ENCODE data around the gene CERS4.
"Not testable (repeated sequence)": the region's sequence is repeated elsewhere in the genome, so short reads cannot be mapped to it uniquely, and the experiment has no call there.

The CERS4 gene

DNA sequence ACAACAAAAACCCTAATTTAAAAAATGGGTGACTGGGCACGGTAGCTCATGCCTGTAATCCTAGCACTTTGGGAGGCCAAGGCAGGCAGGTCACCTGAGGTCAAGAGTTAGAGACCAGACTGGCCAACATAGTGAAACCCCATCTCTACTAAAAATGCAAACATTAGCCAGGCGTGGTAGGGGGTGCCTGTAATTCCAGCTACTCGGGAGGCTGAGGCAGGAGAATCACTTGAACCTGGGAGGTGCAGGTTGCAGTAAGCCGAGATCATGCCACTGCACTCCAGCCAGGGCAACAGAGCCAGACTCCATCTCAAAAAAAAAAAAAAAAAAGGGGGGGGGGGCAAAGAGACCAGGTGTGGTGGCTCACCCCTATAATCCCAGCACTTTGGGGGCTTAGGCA lies 55.1 kb downstream of the CERS4 start:
- not testable (repeated sequence) for H3K4me3 ChIP-seq (ENCODE audit: insufficient read depth, low read depth, low read length); H3K9me3 ChIP-seq (ENCODE audit: control insufficient read depth, low read length); H3K36me3 ChIP-seq (ENCODE audit: control insufficient read depth, insufficient read depth, low read length); H3K27ac ChIP-seq (ENCODE audit: insufficient read depth, low read depth, low read length, poor library complexity, severe bottlenecking); H3K27me3 ChIP-seq (ENCODE audit: control insufficient read depth, insufficient read depth, low read length, poor library complexity, severe bottlenecking); H3K4me1 ChIP-seq (ENCODE audit: control insufficient read depth, insufficient read depth, low read length)
- WGBS, 2 experiments, result 94 to 95% methylated on average over 4 of the region's 4 CpGs

DNA sequence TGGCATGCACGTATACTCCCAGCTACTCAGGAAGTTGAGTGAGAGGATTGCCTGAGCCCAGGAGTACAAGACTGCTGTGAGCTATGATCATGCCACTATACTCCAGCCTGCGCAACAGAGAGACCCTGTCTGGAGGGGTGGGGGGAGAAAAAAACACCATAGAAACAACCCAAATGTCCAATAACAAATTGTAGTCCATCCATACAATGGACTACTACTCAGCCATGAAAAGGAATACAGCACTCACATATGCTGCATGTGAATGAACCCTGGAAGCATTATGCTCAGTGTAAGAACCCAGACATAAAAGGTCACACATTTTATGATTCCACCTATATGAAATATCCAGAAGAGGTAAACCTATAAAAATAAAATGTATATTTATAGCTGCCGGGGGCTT lies 56.7 kb downstream of the CERS4 start:
- H3K4me3 ChIP-seq (ENCODE audit: insufficient read depth, low read depth, low read length), result no peak overlapping the region
- H3K27ac ChIP-seq (ENCODE audit: insufficient read depth, low read depth, low read length, poor library complexity, severe bottlenecking), result no peak overlapping the region
- H3K9me3 ChIP-seq (ENCODE audit: control insufficient read depth, low read length), result no peaks in the 10 kb centered on the region
- 80 to 88% methylated on average over 2 to 3 of the region's 3 CpGs for WGBS, 2 experiments
- H3K27me3 ChIP-seq (ENCODE audit: control insufficient read depth, insufficient read depth, low read length, poor library complexity, severe bottlenecking), result peaks cover 4% of the 10 kb centered on the region
- no peaks in the 10 kb centered on the region for H3K4me1 ChIP-seq (ENCODE audit: control insufficient read depth, insufficient read depth, low read length)
- no peaks in the 10 kb centered on the region for H3K36me3 ChIP-seq (ENCODE audit: control insufficient read depth, insufficient read depth, low read length)

DNA sequence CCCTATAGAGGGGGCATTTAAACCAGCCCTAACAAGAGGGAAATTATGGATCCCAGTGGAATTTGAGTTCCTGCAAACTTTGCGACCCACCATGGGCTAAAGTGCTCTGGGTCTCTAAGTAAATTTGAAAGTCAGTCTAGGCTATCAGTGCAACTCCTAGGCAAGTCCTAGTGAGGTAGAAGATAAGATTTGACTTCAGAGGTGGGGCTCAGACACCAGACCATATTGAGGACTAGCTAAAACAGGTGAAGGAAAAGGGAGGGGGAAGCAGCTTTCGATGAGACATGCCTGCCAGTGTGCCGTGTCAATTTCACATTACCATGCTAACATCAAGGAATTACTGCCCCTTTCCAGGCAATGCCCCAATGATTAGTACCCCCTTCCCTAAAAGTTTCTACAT lies 60.6 kb downstream of the CERS4 start:
- Histone ChIP-seq H3K4me1 (ENCODE audit: control insufficient read depth, insufficient read depth, low read length) (no peaks in the 10 kb centered on the region), H3K4me3 (ENCODE audit: insufficient read depth, low read depth, low read length) (no peak overlapping the region), H3K9me3 (ENCODE audit: control insufficient read depth, low read length) (no peaks in the 10 kb centered on the region), H3K27ac (ENCODE audit: insufficient read depth, low read depth, low read length, poor library complexity, severe bottlenecking) (no peak overlapping the region), H3K36me3 (ENCODE audit: control insufficient read depth, insufficient read depth, low read length) (no peaks in the 10 kb centered on the region), H3K27me3 (ENCODE audit: control insufficient read depth, insufficient read depth, low read length, poor library complexity, severe bottlenecking) (peaks cover 4% of the 10 kb centered on the region)
- WGBS, 2 experiments, result 83 to 96% methylated on average over 3 of the region's 3 CpGs

DNA sequence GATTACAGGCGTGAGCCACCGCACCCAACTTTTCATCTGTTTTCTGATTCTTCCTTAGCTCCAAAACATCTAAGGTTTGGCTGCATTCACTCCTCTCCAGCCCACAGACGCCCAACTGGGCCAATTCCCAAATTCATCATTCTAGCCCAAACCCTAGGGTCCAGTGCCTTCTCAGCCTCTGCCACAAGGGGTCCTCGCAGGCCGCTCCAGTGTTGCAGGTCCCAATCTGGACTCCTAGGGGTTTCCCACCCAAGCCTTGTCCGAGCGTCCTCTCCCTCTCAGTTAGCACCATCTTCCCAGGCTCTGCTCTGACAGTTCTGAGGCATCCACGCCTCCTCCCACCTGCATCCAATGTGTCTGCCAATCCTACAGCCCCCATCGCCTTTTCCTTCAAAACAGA lies 67.3 kb downstream of the CERS4 start:
- not testable (repeated sequence) for H3K36me3 ChIP-seq (ENCODE audit: control insufficient read depth, insufficient read depth, low read length); H3K4me3 ChIP-seq (ENCODE audit: insufficient read depth, low read depth, low read length); H3K9me3 ChIP-seq (ENCODE audit: control insufficient read depth, low read length); H3K4me1 ChIP-seq (ENCODE audit: control insufficient read depth, insufficient read depth, low read length); H3K27ac ChIP-seq (ENCODE audit: insufficient read depth, low read depth, low read length, poor library complexity, severe bottlenecking); H3K27me3 ChIP-seq (ENCODE audit: control insufficient read depth, insufficient read depth, low read length, poor library complexity, severe bottlenecking)
- no CpG with 5 or more reads among the region's 9 CpGs for WGBS, 2 experiments

DNA sequence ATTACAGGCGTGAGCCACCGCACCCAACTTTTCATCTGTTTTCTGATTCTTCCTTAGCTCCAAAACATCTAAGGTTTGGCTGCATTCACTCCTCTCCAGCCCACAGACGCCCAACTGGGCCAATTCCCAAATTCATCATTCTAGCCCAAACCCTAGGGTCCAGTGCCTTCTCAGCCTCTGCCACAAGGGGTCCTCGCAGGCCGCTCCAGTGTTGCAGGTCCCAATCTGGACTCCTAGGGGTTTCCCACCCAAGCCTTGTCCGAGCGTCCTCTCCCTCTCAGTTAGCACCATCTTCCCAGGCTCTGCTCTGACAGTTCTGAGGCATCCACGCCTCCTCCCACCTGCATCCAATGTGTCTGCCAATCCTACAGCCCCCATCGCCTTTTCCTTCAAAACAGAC lies 82.2 kb downstream of the CERS4 start:
- not testable (repeated sequence) for H3K4me1 ChIP-seq (ENCODE audit: control insufficient read depth, insufficient read depth, low read length)
- WGBS, 2 experiments, result no CpG with 5 or more reads among the region's 9 CpGs

DNA sequence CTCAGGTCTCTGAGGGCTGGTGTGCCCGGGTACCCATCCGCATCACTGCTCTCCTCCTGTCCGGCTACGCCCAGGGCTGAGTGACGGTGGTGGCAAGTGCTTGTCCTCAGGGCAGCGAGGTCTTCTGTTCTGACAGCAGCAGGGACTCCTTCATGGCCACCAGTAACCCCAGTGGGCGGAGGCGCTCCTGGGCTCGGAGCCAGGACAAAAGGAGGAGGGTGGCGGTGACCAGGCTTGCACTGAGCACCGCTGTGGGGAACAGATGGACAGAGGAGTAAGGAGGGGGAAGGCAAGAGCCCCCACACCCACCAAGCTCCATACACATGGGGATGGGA lies 93.2 kb downstream of the CERS4 start:
- Histone ChIP-seq H3K9me3 (ENCODE audit: control insufficient read depth, low read length) (no peaks in the 10 kb centered on the region), H3K36me3 (ENCODE audit: control insufficient read depth, insufficient read depth, low read length) (no peaks in the 10 kb centered on the region), H3K4me3 (ENCODE audit: insufficient read depth, low read depth, low read length) (no peak overlapping the region), H3K4me1 (ENCODE audit: control insufficient read depth, insufficient read depth, low read length) (no peaks in the 10 kb centered on the region), H3K27ac (ENCODE audit: insufficient read depth, low read depth, low read length, poor library complexity, severe bottlenecking) (no peak overlapping the region), H3K27me3 (ENCODE audit: control insufficient read depth, insufficient read depth, low read length, poor library complexity, severe bottlenecking) (no peaks in the 10 kb centered on the region)
- WGBS, 2 experiments, result 94% methylated on average over 11 of the region's 11 CpGs

More for the DNA sequence above, 82.2 kb downstream of the CERS4 start:
- H3K36me3 ChIP-seq (ENCODE audit: control insufficient read depth, insufficient read depth, low read length); H3K27ac ChIP-seq (ENCODE audit: insufficient read depth, low read depth, low read length, poor library complexity, severe bottlenecking); H3K9me3 ChIP-seq (ENCODE audit: control insufficient read depth, low read length); H3K27me3 ChIP-seq (ENCODE audit: control insufficient read depth, insufficient read depth, low read length, poor library complexity, severe bottlenecking); H3K4me3 ChIP-seq (ENCODE audit: insufficient read depth, low read depth, low read length): not testable (repeated sequence)

DNA sequence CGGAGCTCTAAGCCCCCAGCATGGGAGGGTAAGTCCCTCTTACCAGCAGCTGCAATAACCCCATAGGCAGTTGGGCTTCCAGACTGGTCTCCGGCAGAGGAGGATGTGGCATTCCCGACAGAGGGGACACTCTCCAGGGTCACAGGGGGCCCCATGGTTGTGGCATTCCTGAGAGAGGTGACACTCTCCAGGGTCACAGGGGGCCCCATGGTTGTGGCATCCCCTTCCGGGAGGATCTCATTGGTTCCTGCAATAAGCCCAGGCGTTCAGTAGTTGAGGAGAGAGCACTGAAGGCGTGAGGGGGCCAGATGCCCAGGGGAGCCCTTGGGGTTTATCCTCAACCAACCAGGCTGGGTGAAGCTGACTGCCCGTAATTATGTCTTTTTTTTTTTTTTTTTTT lies 93.6 kb downstream of the CERS4 start:
- Histone ChIP-seq H3K4me1 (ENCODE audit: control insufficient read depth, insufficient read depth, low read length) (no peaks in the 10 kb centered on the region), H3K4me3 (ENCODE audit: insufficient read depth, low read depth, low read length) (no peak overlapping the region), H3K27ac (ENCODE audit: insufficient read depth, low read depth, low read length, poor library complexity, severe bottlenecking) (no peak overlapping the region), H3K36me3 (ENCODE audit: control insufficient read depth, insufficient read depth, low read length) (no peaks in the 10 kb centered on the region), H3K27me3 (ENCODE audit: control insufficient read depth, insufficient read depth, low read length, poor library complexity, severe bottlenecking) (no peaks in the 10 kb centered on the region), H3K9me3 (ENCODE audit: control insufficient read depth, low read length) (no peaks in the 10 kb centered on the region)
- 93 to 94% methylated on average over 7 of the region's 7 CpGs for WGBS, 2 experiments

DNA sequence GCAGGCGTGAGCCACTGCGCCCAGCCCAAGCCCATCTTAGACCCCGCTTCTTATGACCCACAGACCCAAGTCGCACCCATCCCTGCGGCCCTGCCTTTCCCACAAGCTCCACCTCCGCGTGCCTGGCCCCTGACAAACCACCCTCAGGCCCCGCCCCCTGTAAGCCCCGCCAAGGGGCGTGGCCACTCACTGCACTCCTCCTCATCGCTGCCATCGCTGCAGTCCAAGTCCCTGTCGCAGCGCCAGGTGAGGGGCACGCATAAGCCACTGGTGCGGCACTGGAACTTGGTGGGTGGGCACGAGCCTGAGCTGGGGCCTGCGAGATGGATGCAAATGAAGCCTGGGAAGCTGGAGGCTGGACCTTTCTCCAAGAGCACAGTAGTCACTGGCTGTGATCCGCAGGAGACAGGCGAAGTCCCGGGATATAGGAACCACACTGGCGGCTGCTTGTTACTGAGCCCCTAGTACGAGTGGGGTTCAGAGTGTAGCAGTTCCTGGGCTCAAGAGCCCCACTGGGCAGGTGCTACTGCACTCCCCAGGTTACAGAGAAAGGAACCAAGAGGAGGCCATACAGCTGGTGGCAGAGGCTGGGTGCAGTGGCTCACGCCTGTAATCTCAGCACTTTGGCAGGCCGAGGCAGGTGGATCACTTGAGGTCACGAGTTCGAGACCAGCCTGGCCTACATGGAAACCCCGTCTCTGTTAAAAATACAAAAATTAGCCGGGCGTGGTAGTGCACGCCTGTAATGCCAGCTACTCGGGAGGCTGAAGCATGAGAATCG lies 95.9 kb downstream of the CERS4 start:
- WGBS, 2 experiments, result 67 to 68% methylated on average over 33 of the region's 33 CpGs
- Histone ChIP-seq H3K36me3 (ENCODE audit: control insufficient read depth, insufficient read depth, low read length) (no peaks in the 10 kb centered on the region), H3K9me3 (ENCODE audit: control insufficient read depth, low read length) (no peaks in the 10 kb centered on the region), H3K4me3 (ENCODE audit: insufficient read depth, low read depth, low read length) (no peak overlapping the region), H3K27ac (ENCODE audit: insufficient read depth, low read depth, low read length, poor library complexity, severe bottlenecking) (no peak overlapping the region), H3K4me1 (ENCODE audit: control insufficient read depth, insufficient read depth, low read length) (no peaks in the 10 kb centered on the region), H3K27me3 (ENCODE audit: control insufficient read depth, insufficient read depth, low read length, poor library complexity, severe bottlenecking) (no peaks in the 10 kb centered on the region)

DNA sequence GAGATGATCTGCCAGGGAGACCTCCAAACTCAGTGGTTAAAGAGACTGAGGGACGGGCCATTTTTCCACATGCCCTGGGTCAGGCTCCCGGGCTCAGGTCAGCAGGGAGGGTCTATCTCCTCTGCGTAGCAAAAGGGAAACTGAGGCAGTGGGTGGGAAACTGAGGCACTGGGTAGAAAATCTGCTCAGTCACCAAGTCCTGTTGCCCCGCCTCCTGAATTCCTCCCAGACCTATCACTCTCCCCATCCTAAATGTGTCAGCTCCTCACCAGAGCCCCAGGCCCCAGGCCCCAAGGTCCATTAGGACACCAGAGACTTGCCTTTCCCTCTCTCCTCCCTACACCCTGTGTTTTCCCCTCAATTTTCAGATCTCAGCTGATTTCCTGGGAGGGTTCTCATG lies 96.6 kb downstream of the CERS4 start:
- Histone ChIP-seq H3K27me3 (ENCODE audit: control insufficient read depth, insufficient read depth, low read length, poor library complexity, severe bottlenecking) (no peaks in the 10 kb centered on the region), H3K4me1 (ENCODE audit: control insufficient read depth, insufficient read depth, low read length) (no peaks in the 10 kb centered on the region), H3K27ac (ENCODE audit: insufficient read depth, low read depth, low read length, poor library complexity, severe bottlenecking) (no peak overlapping the region), H3K36me3 (ENCODE audit: control insufficient read depth, insufficient read depth, low read length) (no peaks in the 10 kb centered on the region), H3K9me3 (ENCODE audit: control insufficient read depth, low read length) (no peaks in the 10 kb centered on the region), H3K4me3 (ENCODE audit: insufficient read depth, low read depth, low read length) (no peak overlapping the region)
- 72 to 74% methylated on average over 4 of the region's 4 CpGs for WGBS, 2 experiments

DNA sequence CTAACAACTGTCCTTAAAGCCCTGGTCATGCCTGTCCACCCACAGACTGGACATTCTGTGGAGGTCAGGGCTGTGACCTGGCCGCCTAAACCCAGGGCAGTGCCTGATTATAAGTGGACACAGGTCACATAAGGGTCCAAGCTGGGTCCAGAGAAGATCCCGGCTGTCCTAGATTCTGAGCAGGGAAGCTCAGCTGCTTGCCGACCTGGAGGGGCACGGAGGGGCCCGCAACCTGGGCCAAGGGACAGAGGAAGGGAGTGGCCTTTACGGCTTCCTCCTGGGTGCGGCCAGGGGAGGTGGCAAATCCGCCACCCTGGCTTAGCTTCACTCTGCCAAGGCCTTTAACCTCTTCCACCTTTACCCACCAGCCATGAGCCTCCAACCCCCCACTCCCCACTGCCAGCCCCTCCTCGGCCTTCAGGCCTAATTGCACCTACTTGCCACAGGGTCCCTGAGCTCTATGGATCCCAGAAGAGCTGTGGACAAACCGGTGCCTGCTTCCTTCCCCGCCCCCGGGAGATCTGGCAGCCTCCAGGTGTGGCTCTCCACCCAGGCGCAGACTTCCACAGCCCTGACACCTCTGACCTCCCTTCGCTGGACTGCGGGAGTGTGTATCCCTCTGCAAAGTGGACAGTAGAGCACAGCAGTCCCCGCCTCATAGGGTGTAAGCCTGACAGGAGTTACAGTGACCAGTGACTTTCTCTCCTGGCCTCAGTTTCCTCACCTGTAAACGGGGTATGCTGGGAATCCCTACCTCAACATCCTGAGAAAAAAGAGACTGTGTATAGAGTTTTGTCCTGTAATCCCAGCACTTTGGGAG lies 97.3 kb downstream of the CERS4 start:
- no peak overlapping the region for H3K4me3 ChIP-seq (ENCODE audit: insufficient read depth, low read depth, low read length)
- H3K4me1 ChIP-seq (ENCODE audit: control insufficient read depth, insufficient read depth, low read length), result no peaks in the 10 kb centered on the region
- 89 to 92% methylated on average over 17 of the region's 17 CpGs for WGBS, 2 experiments
- no peak overlapping the region for H3K27ac ChIP-seq (ENCODE audit: insufficient read depth, low read depth, low read length, poor library complexity, severe bottlenecking)
- H3K27me3 ChIP-seq (ENCODE audit: control insufficient read depth, insufficient read depth, low read length, poor library complexity, severe bottlenecking), result no peaks in the 10 kb centered on the region
- no peaks in the 10 kb centered on the region for H3K9me3 ChIP-seq (ENCODE audit: control insufficient read depth, low read length)
- no peaks in the 10 kb centered on the region for H3K36me3 ChIP-seq (ENCODE audit: control insufficient read depth, insufficient read depth, low read length)
